ENCODE data around the gene DNAH10. TPM values are rescaled to one million over a fixed set of nuclear protein-coding genes. Genes with fewer than 3 reads are reported as not detected.

The DNAH10 gene
- total RNA-seq, 1 experiment from 2014 or later: 0.17 TPM

GRCh38 chr12:123943816-123944215 lies 181.7 kb downstream of the DNAH10 start:
- Histone ChIP-seq H3K14ac (ENCODE audit: insufficient read depth, low read length) (no peak overlapping the region), H2BK15ac (ENCODE audit: low read depth, low read length) (no peak overlapping the region), H2BK120ac (ENCODE audit: low read depth, low read length, poor library complexity, severe bottlenecking) (no peak overlapping the region), H2BK20ac (ENCODE audit: low read depth, low read length, poor library complexity, severe bottlenecking) (no peak overlapping the region), H2AK5ac (ENCODE audit: insufficient read length, low read length) (no peak overlapping the region), H4K5ac (ENCODE audit: insufficient read length, low read depth, low read length) (no peak overlapping the region), H3K4me1 (ENCODE audit: insufficient read depth, low read length) (no peaks in the 10 kb centered on the region), H3K23me2 (ENCODE audit: insufficient read length, low read depth, low read length, poor library complexity, severe bottlenecking) (no peaks in the 10 kb centered on the region), H2BK5ac (ENCODE audit: insufficient read length, low read length) (no peak overlapping the region), H3K9ac (ENCODE audit: extremely low read depth, insufficient read length, low read length) (no peak overlapping the region), H3K9me3 (ENCODE audit: control insufficient read depth, low read depth, low read length) (no peaks in the 10 kb centered on the region), H3K79me2 (ENCODE audit: insufficient read depth, low read length) (no peaks in the 10 kb centered on the region), H2BK12ac (ENCODE audit: insufficient read length, low read depth, low read length) (no peak overlapping the region), H3K4me2 (ENCODE audit: insufficient read depth, insufficient read length, low read length) (no peak overlapping the region), H3K23ac (ENCODE audit: insufficient read length, low read depth, low read length) (no peak overlapping the region), H3K56ac (ENCODE audit: insufficient read length, low read depth, low read length) (no peak overlapping the region), H3K27ac (ENCODE audit: insufficient read length, low read depth, low read length) (no peak overlapping the region), H3K4ac (ENCODE audit: low read depth, low read length) (no peak overlapping the region), H4K91ac (ENCODE audit: insufficient read length, low read depth, low read length) (no peak overlapping the region), H3K18ac (ENCODE audit: insufficient read length, low read depth, low read length) (no peak overlapping the region), H2AFZ (ENCODE audit: low read length) (no peak overlapping the region), H3K79me1 (ENCODE audit: insufficient read depth, low read depth, low read length, poor library complexity, severe bottlenecking) (no peaks in the 10 kb centered on the region), H3K27me3 (ENCODE audit: insufficient read depth, low read length) (no peaks in the 10 kb centered on the region; the same call in 1 of the 2 replicates), H3T11ph (ENCODE audit: low read length) (no peak overlapping the region), H4K20me1 (ENCODE audit: control insufficient read depth, insufficient read depth, insufficient read length) (no peaks in the 10 kb centered on the region), H4K8ac (replicated peaks; ENCODE audit: insufficient read length, low read depth, low read length) (no peak overlapping the region)
- Mint-ChIP-seq H3K27me3 (ENCODE audit: low read depth) (peaks cover 85% of the 10 kb centered on the region), H3K4me1 (no peaks in the 10 kb centered on the region; a peak in 1 of 4 replicates), H3K27ac (no peak overlapping the region), H3K36me3 (ENCODE audit: insufficient read depth in 1 of 3, low read depth in 3 of 3) (peaks cover 0 to 4% (median 1%) of the 10 kb centered on the region in 3 experiments; a peak in 2 of 7 replicates), H3K4me3 (no peak overlapping the region), H3K9me3 (peaks cover 4 to 5% of the 10 kb centered on the region in 2 experiments; a peak in 4 of 5 replicates)
- WGBS (ENCODE audit: extremely low coverage, insufficient read length, low lambda C conversion rate): no CpG with 5 or more reads among the region's 5 CpGs
- no peak for DNase-seq
- TF ChIP-seq CTCF (conservative IDR thresholded peaks at IDR 0.05): no peak

All from H9 (cell line).